Activated T-cell treated with anti-CD3 and anti-CD28 coated beads, Interleukin-2, amount 50 U/mL, for 72 hours (primary cell): ENCODE measurements around the gene MCRIP2. TPM values are rescaled to one million over a fixed set of nuclear protein-coding genes. Genes with fewer than 3 reads are reported as not detected.

ENCODE experiments used
- ATAC-seq, 2 donors: fragments of 150-1000 bp; cut with Tn5 transposase; replicated peaks in 1 of 2; 2 replicates each; pipeline ENCODE4 v1.10.0; 2021; ENCODE audit warnings: moderate library complexity in 2 of 2, mild to moderate bottlenecking in 1 of 2
- DNase-seq, 2 donors: peaks; one replicate each; pipeline ENCODE4 v3.0.0; 2021 to 2022; ENCODE audit warnings: mixed read lengths in 1 of 2
- H3K27ac Mint-ChIP-seq: one replicate; pipeline ENCODE4 v1.8.0; 2022; ENCODE audit warnings: mild to moderate bottlenecking, moderate library complexity, mixed read lengths
- H3K27me3 Mint-ChIP-seq: one replicate; pipeline ENCODE4 v1.8.0; 2022; ENCODE audit warnings: low read depth, mixed read lengths
- H3K36me3 Mint-ChIP-seq, 2 donors: one replicate each; pipeline ENCODE4 v1.8.0; 2022; ENCODE audit warnings: mixed read lengths in 2 of 2, mild to moderate bottlenecking in 1 of 2; ENCODE audit not compliant: insufficient read depth in 2 of 2
- H3K4me1 Mint-ChIP-seq: one replicate; pipeline ENCODE4 v1.8.0; 2022; ENCODE audit warnings: low read depth, mixed read lengths
- H3K4me3 Mint-ChIP-seq, 2 donors: one replicate each; pipeline ENCODE4 v1.8.0; 2022; ENCODE audit warnings: mild to moderate bottlenecking in 2 of 2, mixed read lengths in 2 of 2, moderate library complexity in 2 of 2
- H3K9me3 Mint-ChIP-seq, 2 donors: one replicate each; pipeline ENCODE4 v1.8.0; 2022; ENCODE audit warnings: mixed read lengths in 2 of 2
- total RNA-seq, 2 donors: library from RNA; stranded (reverse); gene quantifications; one replicate each; pipeline ENCODE4 v1.2.3, GENCODE V29; 2022

Gene MCRIP2
- total RNA-seq, 2 donors from 2014 or later, result 27.9 to 34.4 TPM

- Mint-ChIP-seq H3K9me3 (no peaks in the 10 kb centered on the region), H3K4me3 (no peak overlapping the region), H3K4me1 (peaks cover 11% of the 10 kb centered on the region), H3K27ac (no peak overlapping the region), H3K36me3 (no peaks in the 10 kb centered on the region), H3K27me3 (no peaks in the 10 kb centered on the region)
- no peak for DNase-seq
- ATAC-seq, result no peak
Observed at GRCh38 chr16:632486-633335, 8.9 kb upstream of the MCRIP2 start.

GRCh38 chr16:633336-634050 is 8.1 kb upstream of the MCRIP2 start:
- Mint-ChIP-seq H3K36me3 (no peaks in the 10 kb centered on the region), H3K9me3 (no peaks in the 10 kb centered on the region), H3K4me3 (no peak overlapping the region), H3K27me3 (no peaks in the 10 kb centered on the region), H3K4me1 (peaks cover 11% of the 10 kb centered on the region), H3K27ac (no peak overlapping the region)
- DNase-seq (no peak), ATAC-seq (no peak)

- DNase-seq, result no peak
- H3K4me3 Mint-ChIP-seq, result peak overlapping the region; percentile 51 to 99
Observed at GRCh38 chr16:634051-634670, 7.5 kb upstream of the MCRIP2 start.

GRCh38 chr16:634996-635395 is 6.6 kb upstream of the MCRIP2 start:
- Mint-ChIP-seq H3K27me3 (no peaks in the 10 kb centered on the region), H3K4me3 (peak overlapping the region; percentile 65 to 99), H3K27ac (no peak overlapping the region), H3K4me1 (peaks cover 17% of the 10 kb centered on the region), H3K36me3 (no peaks in the 10 kb centered on the region), H3K9me3 (no peaks in the 10 kb centered on the region)
- DNase-seq (no peak), ATAC-seq (no peak)

More at GRCh38 chr16:634051-634670, 7.5 kb upstream of the MCRIP2 start:
- Mint-ChIP-seq H3K4me1 (peaks cover 15% of the 10 kb centered on the region), H3K27me3 (no peaks in the 10 kb centered on the region), H3K27ac (no peak overlapping the region), H3K9me3 (no peaks in the 10 kb centered on the region), H3K36me3 (no peaks in the 10 kb centered on the region)
- ATAC-seq, result no peak

GRCh38 chr16:635573-636205 is 5.9 kb upstream of the MCRIP2 start:
- H3K4me1 Mint-ChIP-seq, result peaks cover 17% of the 10 kb centered on the region

GRCh38 chr16:636206-637080 is 5.2 kb upstream of the MCRIP2 start, which contains the start of gene METTL26:
Gene METTL26, minus strand, starts transcription at chr16:636305. Its CDS starts 15 bp downstream, at chr16:636290.
- peaks cover 17% of the 10 kb centered on the region for H3K4me1 Mint-ChIP-seq
- no peaks in the 10 kb centered on the region for H3K27me3 Mint-ChIP-seq
- peak within 1 kb of the TSS; percentile 99 for H3K4me3 Mint-ChIP-seq
- H3K36me3 Mint-ChIP-seq, result no peaks in the 10 kb centered on the region
- no peaks in the 10 kb centered on the region for H3K9me3 Mint-ChIP-seq
- peak; percentile 94 to 96 for DNase-seq
- peak within 1 kb of the TSS; percentile 99 for H3K27ac Mint-ChIP-seq
- peak; percentile 88 to 89 for ATAC-seq

More at GRCh38 chr16:635573-636205, 5.9 kb upstream of the MCRIP2 start:
- Mint-ChIP-seq H3K36me3 (no peaks in the 10 kb centered on the region), H3K27me3 (no peaks in the 10 kb centered on the region), H3K9me3 (no peaks in the 10 kb centered on the region), H3K27ac (no peak overlapping the region), H3K4me3 (peak overlapping the region; percentile 99)
- DNase-seq (no peak), ATAC-seq (peak; percentile 1 to 7)

- peak overlapping the region; percentile 99 for H3K27ac Mint-ChIP-seq
- peak overlapping the region; percentile 99 for H3K4me3 Mint-ChIP-seq
- ATAC-seq (no peak), DNase-seq (peak; percentile 86 to 87)
- no peaks in the 10 kb centered on the region for H3K9me3 Mint-ChIP-seq
- H3K36me3 Mint-ChIP-seq, result no peaks in the 10 kb centered on the region
- no peaks in the 10 kb centered on the region for H3K27me3 Mint-ChIP-seq
- peaks cover 17% of the 10 kb centered on the region for H3K4me1 Mint-ChIP-seq
Observed at GRCh38 chr16:637081-638018, 4.3 kb upstream of the MCRIP2 start.

GRCh38 chr16:638034-638543 is 3.5 kb upstream of the MCRIP2 start:
- Mint-ChIP-seq H3K27me3 (no peaks in the 10 kb centered on the region), H3K9me3 (no peaks in the 10 kb centered on the region), H3K4me3 (peak overlapping the region in 1 of 2 donors; percentile 68), H3K36me3 (no peaks in the 10 kb centered on the region), H3K4me1 (peaks cover 22% of the 10 kb centered on the region), H3K27ac (no peak overlapping the region)
- ATAC-seq, result no peak
- DNase-seq, result no peak

GRCh38 chr16:638836-639235 is 2.8 kb upstream of the MCRIP2 start:
- DNase-seq (no peak), ATAC-seq (no peak)
- H3K27ac Mint-ChIP-seq, result no peak overlapping the region
- H3K36me3 Mint-ChIP-seq, result no peaks in the 10 kb centered on the region
- H3K27me3 Mint-ChIP-seq, result no peaks in the 10 kb centered on the region
- H3K4me3 Mint-ChIP-seq, result no peak overlapping the region
- peaks cover 29% of the 10 kb centered on the region for H3K4me1 Mint-ChIP-seq
- H3K9me3 Mint-ChIP-seq, result no peaks in the 10 kb centered on the region

GRCh38 chr16:640614-641013 is 1.0 kb upstream of the MCRIP2 start:
- no peak for ATAC-seq
- Mint-ChIP-seq H3K4me1 (peaks cover 29% of the 10 kb centered on the region), H3K27ac (no peak overlapping the region), H3K9me3 (no peaks in the 10 kb centered on the region), H3K4me3 (peak overlapping the region; percentile 65 to 70), H3K27me3 (no peaks in the 10 kb centered on the region), H3K36me3 (no peaks in the 10 kb centered on the region)
- DNase-seq, result no peak
